Globus pallidus (tissue), 1 donor: Measurements from ENCODE around the gene TRAF3IP1.
"Not testable (repeated sequence)": the region's sequence is repeated elsewhere in the genome, so short reads cannot be mapped to it uniquely, and the experiment has no call there.

ENCODE experiments used
- DNase-seq: peaks from one replicate; pipeline ENCODE4 v3.0.0-alpha.2; 2015; ENCODE audit warnings: low spot score

TRAF3IP1 gene

GRCh38 chr2:238320246-238320647 lies at the start of gene TRAF3IP1:
TRAF3IP1 (plus strand) TSS chr2:238320518; CDS start chr2:238320663, 145 bp downstream.
- peak; percentile 87 for DNase-seq

GRCh38 chr2:238270606-238271005 lies 49.7 kb upstream of the TRAF3IP1 start:
- no peak for DNase-seq

- DNase-seq = no peak
These were observed 49.2 kb upstream of the TRAF3IP1 start for GRCh38 chr2:238271061-238271554.

GRCh38 chr2:238271686-238272085 lies 48.6 kb upstream of the TRAF3IP1 start:
- DNase-seq = not testable (repeated sequence)

- DNase-seq = no peak
These were observed 48.2 kb upstream of the TRAF3IP1 start for GRCh38 chr2:238272156-238272555.

GRCh38 chr2:238273433-238273832 lies 46.9 kb upstream of the TRAF3IP1 start:
- DNase-seq = not testable (repeated sequence)

GRCh38 chr2:238274152-238274865 lies 46.0 kb upstream of the TRAF3IP1 start:
- DNase-seq = no peak

- no peak for DNase-seq
These were observed 42.6 kb upstream of the TRAF3IP1 start for GRCh38 chr2:238277695-238278094.

GRCh38 chr2:238278626-238279323 lies 41.5 kb upstream of the TRAF3IP1 start:
- DNase-seq = no peak

- DNase-seq = no peak
These were observed 41.0 kb upstream of the TRAF3IP1 start for GRCh38 chr2:238279324-238279682.

- DNase-seq = no peak
These were observed 40.1 kb upstream of the TRAF3IP1 start for GRCh38 chr2:238280083-238280825.

GRCh38 chr2:238281826-238282480 lies 38.4 kb upstream of the TRAF3IP1 start:
- DNase-seq = no peak

GRCh38 chr2:238282861-238283738 lies 37.2 kb upstream of the TRAF3IP1 start:
- DNase-seq = no peak

GRCh38 chr2:238284802-238285515 lies 35.4 kb upstream of the TRAF3IP1 start:
- no peak for DNase-seq

- no peak for DNase-seq
These were observed 34.6 kb upstream of the TRAF3IP1 start for GRCh38 chr2:238285653-238286082.

GRCh38 chr2:238286095-238286494 lies 34.2 kb upstream of the TRAF3IP1 start:
- no peak for DNase-seq

GRCh38 chr2:238286551-238286950 lies 33.8 kb upstream of the TRAF3IP1 start:
- no peak for DNase-seq

GRCh38 chr2:238286987-238287736 lies 33.2 kb upstream of the TRAF3IP1 start:
- DNase-seq = no peak
